Retinal pigment epithelial cell (primary cell): ENCODE data around the gene NDUFC2.
"Not testable (repeated sequence)": the region's sequence is repeated elsewhere in the genome, so short reads cannot be mapped to it uniquely, and the experiment has no call there.

ENCODE experiments used
- DNase-seq: peaks from one replicate; pipeline ENCODE4 v3.0.0-alpha.2; 2010; ENCODE audit warnings: low read depth
- H3K4me3 ChIP-seq: 2 replicates; pipeline ENCODE4 v1.5.1; 2011; ENCODE audit warnings: mild to moderate bottlenecking, low read length, control low read depth, moderate library complexity
- CTCF ChIP-seq: conservative IDR thresholded peaks from 2 replicates; pipeline ENCODE4 v1.5.1; 2011; ENCODE audit warnings: low read depth, low read length, control low read depth, inconsistent platforms

Gene NDUFC2

GRCh38 chr11:78049348-78049747 is 30.3 kb downstream of the NDUFC2 start:
- DNase-seq = no peak
- no peak overlapping the region for H3K4me3 ChIP-seq
- TF ChIP-seq CTCF = no peak

GRCh38 chr11:78048561-78048960 is 31.1 kb downstream of the NDUFC2 start:
- TF ChIP-seq CTCF = peak; percentile 1
- DNase-seq = no peak
- no peak overlapping the region for H3K4me3 ChIP-seq

GRCh38 chr11:78046486-78046854 is 33.2 kb downstream of the NDUFC2 start:
- H3K4me3 ChIP-seq = no peak overlapping the region
- no peak for TF ChIP-seq CTCF

GRCh38 chr11:78045851-78046485 is 33.7 kb downstream of the NDUFC2 start:
- no peak for DNase-seq
- TF ChIP-seq CTCF = peak; percentile 90
- H3K4me3 ChIP-seq = peak overlapping the region; percentile 57

More at GRCh38 chr11:78046486-78046854, 33.2 kb downstream of the NDUFC2 start:
- DNase-seq = no peak

- DNase-seq = no peak
- H3K4me3 ChIP-seq = no peak overlapping the region
- TF ChIP-seq CTCF = no peak
These were observed 35.0 kb downstream of the NDUFC2 start for GRCh38 chr11:78044706-78045105.

GRCh38 chr11:78041843-78042440 is 37.7 kb downstream of the NDUFC2 start:
- no peak overlapping the region for H3K4me3 ChIP-seq
- no peak for TF ChIP-seq CTCF
- DNase-seq = no peak

GRCh38 chr11:78041380-78041719 is 38.3 kb downstream of the NDUFC2 start:
- DNase-seq, H3K4me3 ChIP-seq: not testable (repeated sequence)
